Thyroid gland (tissue), 4 donors: Measurements from ENCODE around the gene RPL27. TPM values are rescaled to one million over a fixed set of nuclear protein-coding genes. Genes with fewer than 3 reads are reported as not detected.

ENCODE experiments used
- DNase-seq, 2 donors: peaks; one replicate each; pipeline ENCODE4 v3.0.0-alpha.2; 2019
- H3K27ac ChIP-seq, 3 donors: fragments of 200-600 bp; sonication (generic); 1 replicate in 2 of 3; 2 replicates in 1 of 3; pipeline ENCODE4 v1.5.1; 2016 to 2019; ENCODE audit warnings: mild to moderate bottlenecking in 1 of 3, moderate library complexity in 1 of 3
- H3K27me3 ChIP-seq: fragments of 200-600 bp; sonication (generic); one replicate; pipeline ENCODE4 v1.5.1; 2019
- H3K36me3 ChIP-seq, 2 donors: fragments of 200-600 bp; sonication (generic); one replicate each; pipeline ENCODE4 v1.5.1; 2016 to 2019
- H3K4me1 ChIP-seq, 2 donors: fragments of 200-600 bp; sonication (generic); one replicate each; pipeline ENCODE4 v1.5.1; 2017 to 2019
- H3K4me3 ChIP-seq, 3 donors: fragments of 200-600 bp; sonication (generic); replicated peaks in 1 of 3; 1 replicate in 2 of 3; 2 replicates in 1 of 3; pipeline ENCODE4 v1.5.1; 2016; ENCODE audit warnings: mild to moderate bottlenecking in 1 of 3
- H3K9me3 ChIP-seq: fragments of 200-600 bp; sonication (generic); one replicate; pipeline ENCODE4 v1.5.1; 2017
- CTCF ChIP-seq, 6 experiments: fragments of 200-600 bp in 3 of 6; fragments of 450-650 bp in 3 of 6; sonication (generic) in 3 of 6; IDR thresholded peaks; one replicate each; pipeline ENCODE4 v1.5.1; 2016 to 2019; ENCODE audit warnings: antibody characterized with exemption in 6 of 6, mild to moderate bottlenecking in 2 of 6, inconsistent platforms in 1 of 6, moderate library complexity in 1 of 6
- POLR2A ChIP-seq, 2 donors: fragments of 450-650 bp; IDR thresholded peaks; one replicate each; pipeline ENCODE4 v1.6.1; 2017; ENCODE audit warnings: antibody characterized with exemption in 2 of 2, mild to moderate bottlenecking in 2 of 2, moderate library complexity in 1 of 2
- WGBS, 2 donors: methylation state at CpG; one replicate each; pipeline ENCODE4 v1.1.5; 2017; 5-methylcytosine and 5-hydroxymethylcytosine counted together
- intact Hi-C: fragments of 100-400 bp; cut with DNase I; formaldehyde crosslinking; loops from one replicate; pipeline ENCODE4 v1.15.1; 2023
- total RNA-seq, 4 donors: library from RNA; depleted of rRNA; stranded (reverse); fragments of >200 nt; gene quantifications; one replicate each; pipeline ENCODE4 v1.2.3, GENCODE V29; 2016

RPL27 gene
- total RNA-seq, 4 donors from 2014 or later: 425 to 1,406 (median 814) TPM

GRCh38 chr17:43021741-43022512 is 23.7 kb downstream of the RPL27 start, which contains the start of gene VAT1:
TSS of gene VAT1 (minus strand) at chr17:43022385. CDS start at chr17:43022322, 63 bp downstream.
- H3K4me3 ChIP-seq: peak within 1 kb of the TSS; percentile 72 to 98 (median 88)
- H3K4me1 ChIP-seq: peaks cover 8 to 49% of the 10 kb centered on the region in 2 donors
- peaks cover 0 to 10% of the 10 kb centered on the region in 2 donors for H3K36me3 ChIP-seq
- intact Hi-C loops: no loop called here
- peak within 1 kb of the TSS; percentile 61 to 92 (median 84) for H3K27ac ChIP-seq
- DNase-seq: peak; percentile 81 to 82
- peak; percentile 62 to 76 for TF ChIP-seq POLR2A (IDR thresholded peaks at IDR 0.05)
- no peak for TF ChIP-seq CTCF (IDR thresholded peaks at IDR 0.05)
- H3K27me3 ChIP-seq: no peaks in the 10 kb centered on the region
- WGBS, 2 donors: 1% methylated on average over 19 to 28 of the region's 80 CpGs
- no peaks in the 10 kb centered on the region for H3K9me3 ChIP-seq

GRCh38 chr17:43024407-43025289 is 26.4 kb downstream of the RPL27 start, which contains the start of gene RND2:
TSS of gene RND2 (plus strand) at chr17:43025231. CDS start at chr17:43025348, 117 bp downstream.
- peak; percentile 92 to 95 for DNase-seq
- Histone ChIP-seq H3K9me3 (no peaks in the 10 kb centered on the region), H3K4me3 (peak within 1 kb of the TSS; percentile 8 to 42 (median 30)), H3K36me3 (no peaks in the 10 kb centered on the region), H3K27me3 (no peaks in the 10 kb centered on the region), H3K4me1 (peaks cover 8 to 34% of the 10 kb centered on the region in 2 donors), H3K27ac (peak within 1 kb of the TSS; percentile 52 to 80 (median 76))
- TF ChIP-seq CTCF (IDR thresholded peaks at IDR 0.05) (peak; percentile 54 to 97 (median 86)), POLR2A (IDR thresholded peaks at IDR 0.05) (peak in 1 of 2 donors; percentile 67)
- whole genome bisulfite sequencing, 2 donors: 0% methylated on average over 26 to 32 of the region's 61 CpGs
- intact Hi-C loops: loop anchor here (2.0 to 5.0 kb wide), 2 partner anchors 102 to 143 kb away; no protein-coding TSS in a partner anchor

GRCh38 chr17:43025290-43025657 is 27.1 kb downstream of the RPL27 start:
- WGBS, 2 donors: 15 to 19% methylated on average over 10 to 11 of the region's 27 CpGs
- TF ChIP-seq CTCF (IDR thresholded peaks at IDR 0.05) (no peak), POLR2A (IDR thresholded peaks at IDR 0.05) (no peak)
- peaks cover 8 to 28% of the 10 kb centered on the region in 2 donors for H3K4me1 ChIP-seq
- no peak for DNase-seq
- peak overlapping the region in 1 of 3 donors; percentile 42 for H3K4me3 ChIP-seq
- H3K36me3 ChIP-seq: no peaks in the 10 kb centered on the region
- intact Hi-C loops: loop anchor here (2.0 to 5.0 kb wide), 2 partner anchors 102 to 142 kb away; no protein-coding TSS in a partner anchor
- H3K9me3 ChIP-seq: no peaks in the 10 kb centered on the region
- peak overlapping the region in 2 of 3 donors; percentile 33 to 76 for H3K27ac ChIP-seq
- no peaks in the 10 kb centered on the region for H3K27me3 ChIP-seq

- no peak for TF ChIP-seq POLR2A (IDR thresholded peaks at IDR 0.05)
- no peak for TF ChIP-seq CTCF (IDR thresholded peaks at IDR 0.05)
- no peak for DNase-seq
- Histone ChIP-seq H3K4me3 (peak overlapping the region in 1 of 3 donors; percentile 42), H3K27ac (no peak overlapping the region), H3K4me1 (peaks cover 8 to 22% of the 10 kb centered on the region in 2 donors), H3K9me3 (no peaks in the 10 kb centered on the region), H3K27me3 (no peaks in the 10 kb centered on the region), H3K36me3 (no peaks in the 10 kb centered on the region)
- intact Hi-C loops: loop anchor here (2.0 to 5.0 kb wide), 2 partner anchors 101 to 141 kb away; no protein-coding TSS in a partner anchor
- 61 to 71% methylated on average over 15 to 16 of the region's 16 CpGs for WGBS, 2 donors
Observed at GRCh38 chr17:43025766-43026537, 27.7 kb downstream of the RPL27 start.
